Thymus (tissue), 11 donors: ENCODE results near the gene PTPRU. TPM values are rescaled to one million over a fixed set of nuclear protein-coding genes. Genes with fewer than 3 reads are reported as not detected.
"Not testable (repeated sequence)": the region's sequence is repeated elsewhere in the genome, so short reads cannot be mapped to it uniquely, and the experiment has no call there.

Experiments
- DNase-seq, 9 donors: peaks; one replicate each; pipeline ENCODE4 v3.0.0-alpha.2; 2013; ENCODE audit warnings: low spot score in 9 of 9, low read depth in 6 of 9, missing footprints in 1 of 9
- H3K27ac ChIP-seq, 2 donors: one replicate each; pipeline ENCODE4 v1.5.1; 2013; ENCODE audit warnings: control low read depth in 1 of 2, low read depth in 1 of 2, low read length in 1 of 2, mild to moderate bottlenecking in 1 of 2, moderate library complexity in 1 of 2
- H3K27me3 ChIP-seq, 2 donors: one replicate each; pipeline ENCODE4 v1.5.1; 2013; ENCODE audit warnings: low read length in 1 of 2; ENCODE audit not compliant: control insufficient read depth in 2 of 2, insufficient read depth in 1 of 2
- H3K36me3 ChIP-seq, 2 donors: one replicate each; pipeline ENCODE4 v1.5.1; 2013; ENCODE audit warnings: low read length in 1 of 2, mild to moderate bottlenecking in 1 of 2, moderate library complexity in 1 of 2; ENCODE audit not compliant: control insufficient read depth in 2 of 2, insufficient read depth in 2 of 2
- H3K4me1 ChIP-seq, 2 donors: one replicate each; pipeline ENCODE4 v1.5.1; 2013; ENCODE audit warnings: low read length in 2 of 2; ENCODE audit not compliant: control insufficient read depth in 2 of 2, insufficient read depth in 2 of 2
- H3K4me3 ChIP-seq, 2 donors: one replicate each; pipeline ENCODE4 v1.5.1; 2013; ENCODE audit warnings: low read length in 2 of 2, control low read depth in 1 of 2, mild to moderate bottlenecking in 1 of 2
- H3K9me3 ChIP-seq, 2 donors: one replicate each; pipeline ENCODE4 v1.5.1; 2013; ENCODE audit warnings: low read length in 1 of 2, mild to moderate bottlenecking in 1 of 2; ENCODE audit not compliant: control insufficient read depth in 2 of 2, insufficient read depth in 1 of 2
- WGBS: extraction: QIAGEN DNeasy Blood & Tissue Kit; methylation state at CpG from one replicate; pipeline ENCODE4 v1.1.7; 2013; 5-methylcytosine and 5-hydroxymethylcytosine counted together
- polyA plus RNA-seq: library from polyadenylated mRNA; stranded (reverse); fragments of 200-250 nt; gene quantifications from one replicate; pipeline ENCODE4 v1.2.3, GENCODE V29; 2013
- total RNA-seq: library from RNA; stranded (reverse); fragments of 120-200 nt; gene quantifications from one replicate; pipeline ENCODE4 v1.2.4, GENCODE V29; 2013
- donor health status: healthy.

Gene PTPRU
- total and polyA plus RNA-seq, 2 donors, result 5.5 to 6.3 TPM

- no peak for DNase-seq
- no peaks in the 10 kb centered on the region for H3K9me3 ChIP-seq
- H3K36me3 ChIP-seq, result peaks cover 0 to 27% of the 10 kb centered on the region in 2 donors
- no peaks in the 10 kb centered on the region for H3K27me3 ChIP-seq
- 96% methylated on average over 5 of the region's 5 CpGs for WGBS
- no peak overlapping the region for H3K27ac ChIP-seq
- no peak overlapping the region for H3K4me3 ChIP-seq
- H3K4me1 ChIP-seq, result no peaks in the 10 kb centered on the region
Measured at GRCh38 chr1:29213055-29213454, 23.3 kb upstream of the PTPRU start.

DNA sequence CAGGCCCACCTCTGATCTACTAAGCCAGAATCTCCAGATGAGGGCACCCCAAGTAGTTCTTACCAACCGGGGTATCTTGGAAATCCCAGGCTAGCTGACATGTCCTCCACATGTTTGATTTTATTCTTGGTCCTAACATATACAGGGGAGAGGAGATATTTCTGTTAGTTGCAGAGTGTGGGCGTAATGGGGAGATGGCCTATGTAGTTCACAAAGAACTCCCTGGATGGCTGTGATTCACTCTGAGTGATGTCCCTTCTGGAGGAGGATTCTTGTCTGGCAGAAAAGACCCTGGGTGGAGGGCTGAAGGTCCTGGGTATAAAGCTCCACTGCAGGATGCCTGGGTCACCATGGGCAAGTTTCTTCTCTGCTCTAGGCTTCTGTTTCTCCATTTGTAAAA is 18.7 kb upstream of the PTPRU start:
- DNase-seq, result no peak
- WGBS, result 97% methylated on average over 2 of the region's 2 CpGs
- peaks cover 0 to 16% of the 10 kb centered on the region in 2 donors for H3K36me3 ChIP-seq
- H3K4me1 ChIP-seq, result no peaks in the 10 kb centered on the region
- H3K27me3 ChIP-seq, result no peaks in the 10 kb centered on the region
- no peak overlapping the region for H3K4me3 ChIP-seq
- no peak overlapping the region for H3K27ac ChIP-seq
- no peaks in the 10 kb centered on the region for H3K9me3 ChIP-seq

GRCh38 chr1:29218223-29218622 is 18.1 kb upstream of the PTPRU start:
- DNase-seq, result no peak
- H3K4me1 ChIP-seq, result no peaks in the 10 kb centered on the region
- H3K4me3 ChIP-seq, result no peak overlapping the region
- no peaks in the 10 kb centered on the region for H3K9me3 ChIP-seq
- H3K36me3 ChIP-seq, result peaks cover 0 to 12% of the 10 kb centered on the region in 2 donors
- no peaks in the 10 kb centered on the region for H3K27me3 ChIP-seq
- 94% methylated on average over 2 of the region's 2 CpGs for WGBS
- no peak overlapping the region for H3K27ac ChIP-seq

- H3K27ac ChIP-seq, result no peak overlapping the region
- no peaks in the 10 kb centered on the region for H3K27me3 ChIP-seq
- WGBS, result 99% methylated on average over 3 of the region's 3 CpGs
- no peak overlapping the region for H3K4me3 ChIP-seq
- H3K9me3 ChIP-seq, result no peaks in the 10 kb centered on the region
- peaks cover 0 to 4% of the 10 kb centered on the region in 2 donors for H3K36me3 ChIP-seq
- no peaks in the 10 kb centered on the region for H3K4me1 ChIP-seq
- DNase-seq, result no peak
Measured at GRCh38 chr1:29221296-29221695, 15.0 kb upstream of the PTPRU start.

DNA sequence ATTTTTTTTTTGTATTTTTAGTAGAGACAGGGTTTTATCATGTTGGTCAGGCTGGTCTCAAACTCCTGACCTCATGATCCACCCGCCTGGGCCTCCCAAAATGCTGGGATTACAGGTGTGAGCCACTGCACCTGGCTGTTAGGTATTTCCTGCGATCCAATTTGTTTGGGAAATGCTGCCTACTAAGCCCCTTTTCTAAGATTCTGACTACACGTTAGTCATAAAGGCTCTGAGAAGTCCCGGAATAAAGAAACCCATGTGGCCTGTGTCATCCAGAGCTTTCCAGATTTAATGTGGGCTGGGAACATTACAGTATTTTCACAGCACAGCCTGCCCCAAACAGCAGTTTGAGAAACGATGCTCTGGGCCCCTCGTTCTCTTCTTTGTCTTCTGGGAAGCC is 14.1 kb upstream of the PTPRU start:
- H3K4me1 ChIP-seq, DNase-seq, H3K27ac ChIP-seq, H3K36me3 ChIP-seq, H3K4me3 ChIP-seq, H3K27me3 ChIP-seq, H3K9me3 ChIP-seq: not testable (repeated sequence)
- 96% methylated on average over 6 of the region's 6 CpGs for WGBS

- Histone ChIP-seq H3K9me3 (no peaks in the 10 kb centered on the region), H3K27me3 (no peaks in the 10 kb centered on the region), H3K27ac (no peak overlapping the region), H3K4me1 (no peaks in the 10 kb centered on the region), H3K4me3 (no peak overlapping the region), H3K36me3 (peaks cover 0 to 4% of the 10 kb centered on the region in 2 donors)
- DNase-seq, result no peak
- WGBS, result 97% methylated on average over 1 of the region's 1 CpG
Measured at GRCh38 chr1:29222686-29223085, 13.6 kb upstream of the PTPRU start.

- Histone ChIP-seq H3K27ac (no peak overlapping the region), H3K36me3 (peaks cover 0 to 4% of the 10 kb centered on the region in 2 donors), H3K9me3 (no peaks in the 10 kb centered on the region), H3K27me3 (no peaks in the 10 kb centered on the region), H3K4me3 (no peak overlapping the region), H3K4me1 (no peaks in the 10 kb centered on the region)
- WGBS, result 96% methylated on average over 6 of the region's 6 CpGs
- no peak for DNase-seq
Measured at GRCh38 chr1:29223521-29223920, 12.8 kb upstream of the PTPRU start.

DNA sequence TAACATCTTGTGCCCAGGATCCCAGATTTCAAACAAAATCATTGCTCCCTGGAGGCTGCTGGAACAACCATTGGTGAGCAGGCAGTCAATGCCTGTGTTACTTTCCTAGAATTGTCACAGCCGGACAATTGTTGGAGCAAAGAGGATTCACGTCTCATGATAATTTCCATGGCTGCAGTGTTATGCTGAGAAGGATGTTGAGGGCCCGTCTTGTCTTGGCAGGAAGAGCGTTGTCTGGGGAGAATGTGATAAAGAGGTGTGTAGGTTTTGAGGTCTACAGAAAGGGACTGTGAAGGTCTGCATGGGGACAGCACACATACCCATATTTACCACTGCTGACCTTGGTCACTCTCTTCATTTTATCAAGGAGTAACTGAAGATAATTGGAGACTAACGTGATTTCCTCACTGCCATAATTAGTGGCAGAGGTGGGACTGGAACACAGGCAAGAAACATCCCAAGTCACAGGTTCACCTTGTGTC is 11.9 kb upstream of the PTPRU start:
- 97% methylated on average over 5 of the region's 5 CpGs for WGBS

GRCh38 chr1:29225361-29225760 is 11.0 kb upstream of the PTPRU start:
- no peaks in the 10 kb centered on the region for H3K9me3 ChIP-seq
- peaks cover 2 to 9% of the 10 kb centered on the region in 2 donors for H3K4me1 ChIP-seq
- no peak for DNase-seq
- WGBS, result 98% methylated on average over 4 of the region's 4 CpGs
- peaks cover 0 to 4% of the 10 kb centered on the region in 2 donors for H3K36me3 ChIP-seq
- H3K27me3 ChIP-seq, result no peaks in the 10 kb centered on the region
- H3K4me3 ChIP-seq, result no peak overlapping the region
- no peak overlapping the region for H3K27ac ChIP-seq

More for the DNA sequence above, 11.9 kb upstream of the PTPRU start:
- Histone ChIP-seq H3K36me3 (peaks cover 0 to 4% of the 10 kb centered on the region in 2 donors), H3K9me3 (no peaks in the 10 kb centered on the region), H3K4me3 (no peak overlapping the region), H3K27ac (no peak overlapping the region), H3K27me3 (no peaks in the 10 kb centered on the region), H3K4me1 (no peaks in the 10 kb centered on the region)
- DNase-seq, result no peak

GRCh38 chr1:29227511-29227910 is 8.8 kb upstream of the PTPRU start:
- WGBS, result 93% methylated on average over 5 of the region's 5 CpGs
- peaks cover 0 to 4% of the 10 kb centered on the region in 2 donors for H3K36me3 ChIP-seq
- no peak for DNase-seq
- no peak overlapping the region for H3K4me3 ChIP-seq
- no peak overlapping the region for H3K27ac ChIP-seq
- H3K9me3 ChIP-seq, result no peaks in the 10 kb centered on the region
- H3K27me3 ChIP-seq, result peaks cover 0 to 2% of the 10 kb centered on the region in 2 donors
- H3K4me1 ChIP-seq, result peaks cover 4 to 14% of the 10 kb centered on the region in 2 donors
